Kidney epithelial cell (primary cell): ENCODE results near the gene CPSF4L. TPM values are rescaled to one million over a fixed set of nuclear protein-coding genes. Genes with fewer than 3 reads are reported as not detected.

Source experiments
- DNase-seq: peaks from one replicate; pipeline ENCODE4 v3.0.0-alpha.2; 2010; ENCODE audit warnings: low read depth
- H3K27me3 ChIP-seq: 2 replicates; pipeline ENCODE4 v1.6.0; 2011; ENCODE audit warnings: low read length; ENCODE audit not compliant: control insufficient read depth, insufficient read depth
- H3K36me3 ChIP-seq: 2 replicates; pipeline ENCODE4 v1.5.1; 2011; ENCODE audit warnings: low read length; ENCODE audit not compliant: control insufficient read depth, insufficient read depth
- H3K4me3 ChIP-seq: 2 replicates; pipeline ENCODE4 v1.5.1; 2011; ENCODE audit warnings: low read depth, mild to moderate bottlenecking, control low read depth, low read length
- total RNA-seq: library from RNA; depleted of rRNA; stranded (reverse); fragments of >200 nt; gene quantifications from 2 replicates; pipeline ENCODE4 v1.2.3, GENCODE V29; 2015
- TF ChIP-seq, protein P1 (sequence below): IDR thresholded peaks from 2 replicates; pipeline ENCODE4 v1.5.1; 2011; ENCODE audit warnings: mild to moderate bottlenecking, moderate library complexity, low read length, control low read depth, inconsistent platforms; ENCODE audit not compliant: insufficient read depth, poor library complexity, severe bottlenecking

The CPSF4L gene
- total RNA-seq, 1 donor from 2014 or later, result not detected

DNA sequence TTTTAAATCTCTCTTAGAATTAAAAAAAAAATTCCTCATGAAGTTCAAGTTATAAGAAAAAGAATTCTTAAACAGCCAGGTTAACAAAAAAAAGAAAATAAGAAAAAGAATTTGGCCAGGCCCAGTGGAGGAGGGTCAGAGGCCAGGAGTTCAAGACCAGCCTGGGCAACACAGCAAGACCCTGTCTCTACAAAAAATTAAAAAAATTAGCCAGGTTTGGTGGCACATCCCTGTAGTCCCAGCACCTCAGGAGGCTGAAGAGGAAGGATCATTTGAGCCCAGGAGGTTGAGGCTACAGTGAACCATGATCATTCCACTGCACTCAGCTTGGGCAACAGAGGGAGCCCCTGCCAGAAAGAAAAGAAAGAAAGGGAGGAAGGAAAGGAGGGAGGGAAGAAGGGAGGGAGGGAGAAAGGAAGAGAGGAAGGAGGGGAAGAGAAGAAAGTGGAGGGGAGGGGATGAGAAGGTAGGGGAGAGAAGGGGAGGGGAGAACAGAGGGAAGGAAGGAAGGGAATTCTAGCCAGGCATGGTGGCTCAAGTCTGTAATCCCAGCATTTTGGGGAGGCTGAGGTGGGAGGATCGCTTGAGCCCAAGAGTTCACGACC is 38.0 kb downstream of the CPSF4L start:
- Histone ChIP-seq H3K27me3 (no peaks in the 10 kb centered on the region), H3K4me3 (no peak overlapping the region), H3K36me3 (no peaks in the 10 kb centered on the region)
- TF ChIP-seq, protein P1, sequence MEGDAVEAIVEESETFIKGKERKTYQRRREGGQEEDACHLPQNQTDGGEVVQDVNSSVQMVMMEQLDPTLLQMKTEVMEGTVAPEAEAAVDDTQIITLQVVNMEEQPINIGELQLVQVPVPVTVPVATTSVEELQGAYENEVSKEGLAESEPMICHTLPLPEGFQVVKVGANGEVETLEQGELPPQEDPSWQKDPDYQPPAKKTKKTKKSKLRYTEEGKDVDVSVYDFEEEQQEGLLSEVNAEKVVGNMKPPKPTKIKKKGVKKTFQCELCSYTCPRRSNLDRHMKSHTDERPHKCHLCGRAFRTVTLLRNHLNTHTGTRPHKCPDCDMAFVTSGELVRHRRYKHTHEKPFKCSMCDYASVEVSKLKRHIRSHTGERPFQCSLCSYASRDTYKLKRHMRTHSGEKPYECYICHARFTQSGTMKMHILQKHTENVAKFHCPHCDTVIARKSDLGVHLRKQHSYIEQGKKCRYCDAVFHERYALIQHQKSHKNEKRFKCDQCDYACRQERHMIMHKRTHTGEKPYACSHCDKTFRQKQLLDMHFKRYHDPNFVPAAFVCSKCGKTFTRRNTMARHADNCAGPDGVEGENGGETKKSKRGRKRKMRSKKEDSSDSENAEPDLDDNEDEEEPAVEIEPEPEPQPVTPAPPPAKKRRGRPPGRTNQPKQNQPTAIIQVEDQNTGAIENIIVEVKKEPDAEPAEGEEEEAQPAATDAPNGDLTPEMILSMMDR, result no peak
- no peak for DNase-seq

DNA sequence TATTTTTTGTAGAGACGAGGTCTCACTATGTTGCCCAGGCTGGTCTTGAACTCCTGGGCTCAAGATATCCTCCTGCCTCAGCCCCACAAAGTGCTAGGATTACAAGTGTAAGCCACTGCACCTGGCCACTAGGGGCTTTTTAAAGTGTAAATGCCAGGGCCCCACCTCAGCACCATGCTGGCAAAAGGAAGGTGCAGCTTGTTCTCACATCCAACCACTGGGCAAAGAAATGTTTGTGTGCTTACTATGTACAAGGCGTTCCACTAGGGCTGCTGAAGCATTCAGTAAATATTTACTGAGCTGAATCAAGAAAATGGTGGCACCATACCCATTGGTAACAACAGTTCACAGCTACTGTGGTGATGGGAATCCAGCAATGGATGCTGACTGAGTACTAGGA is 46.2 kb downstream of the CPSF4L start:
- no peak for DNase-seq
- TF ChIP-seq, protein P1, result no peak
- H3K4me3 ChIP-seq, result no peak overlapping the region
- H3K36me3 ChIP-seq, result no peaks in the 10 kb centered on the region
- H3K27me3 ChIP-seq, result no peaks in the 10 kb centered on the region

DNA sequence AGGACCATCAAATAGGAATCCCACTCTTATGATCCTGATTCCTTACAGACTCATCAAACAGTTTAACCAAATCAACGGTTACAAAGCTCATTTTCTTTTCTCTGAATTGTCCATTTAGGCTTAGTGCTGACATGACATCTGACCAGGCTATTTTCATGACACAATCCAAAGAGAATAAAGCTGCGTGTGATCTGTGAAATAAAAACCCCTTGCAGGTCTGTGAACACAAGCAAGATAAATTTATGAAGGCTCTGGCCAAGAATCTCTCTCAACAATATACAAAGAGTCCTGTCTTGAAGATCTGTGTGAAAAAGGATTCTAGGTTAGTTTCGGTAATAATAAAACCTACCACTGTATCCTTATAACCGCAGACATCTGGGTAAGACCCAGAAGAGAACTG is 46.8 kb downstream of the CPSF4L start:
- no peak for DNase-seq
- Histone ChIP-seq H3K4me3 (no peak overlapping the region), H3K36me3 (no peaks in the 10 kb centered on the region), H3K27me3 (no peaks in the 10 kb centered on the region)
- TF ChIP-seq, protein P1, result no peak

DNA sequence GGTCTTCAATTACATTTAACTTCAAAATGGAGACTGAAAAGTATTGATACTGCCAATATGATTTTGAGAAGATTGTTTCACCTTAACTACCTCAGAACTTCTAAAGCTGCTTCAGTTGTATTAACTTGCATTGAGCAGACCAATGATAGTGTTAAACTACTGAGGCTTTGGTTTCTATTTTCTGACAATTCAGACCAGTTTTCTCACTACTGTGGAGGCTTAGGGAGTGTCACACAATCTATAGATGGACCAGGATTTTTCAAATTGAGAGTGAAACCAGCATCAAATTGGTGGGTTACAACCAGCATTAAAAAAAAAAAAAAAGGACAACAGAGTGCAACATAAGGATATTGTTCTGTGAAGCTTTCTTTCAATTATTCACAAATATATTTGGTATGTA is 47.7 kb downstream of the CPSF4L start:
- H3K36me3 ChIP-seq, result no peaks in the 10 kb centered on the region
- no peak overlapping the region for H3K4me3 ChIP-seq
- TF ChIP-seq, protein P1, result no peak
- DNase-seq, result no peak
- H3K27me3 ChIP-seq, result no peaks in the 10 kb centered on the region

DNA sequence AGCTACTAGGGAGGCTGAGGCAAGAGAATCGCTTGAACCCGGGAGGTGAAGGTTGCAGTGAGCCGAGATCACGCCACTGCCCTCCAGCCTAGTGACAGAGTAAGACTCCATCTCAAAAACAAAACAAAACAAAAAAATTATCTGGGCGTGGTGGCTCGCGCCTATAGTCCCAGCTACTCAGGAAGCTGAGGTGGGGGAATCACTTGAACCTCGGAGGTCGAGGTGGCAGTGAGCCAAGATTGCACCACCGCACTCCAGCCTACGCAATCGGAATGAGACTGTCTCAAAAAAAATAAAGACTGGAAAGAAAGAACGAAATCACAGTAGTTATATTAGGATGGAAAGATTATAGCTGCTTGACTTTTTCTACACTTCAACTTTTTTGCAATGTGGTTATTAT is 49.9 kb downstream of the CPSF4L start:
- TF ChIP-seq, protein P1, result no peak
- peaks cover 3% of the 10 kb centered on the region for H3K36me3 ChIP-seq
- H3K27me3 ChIP-seq, result no peaks in the 10 kb centered on the region
- DNase-seq, result no peak
- no peak overlapping the region for H3K4me3 ChIP-seq

DNA sequence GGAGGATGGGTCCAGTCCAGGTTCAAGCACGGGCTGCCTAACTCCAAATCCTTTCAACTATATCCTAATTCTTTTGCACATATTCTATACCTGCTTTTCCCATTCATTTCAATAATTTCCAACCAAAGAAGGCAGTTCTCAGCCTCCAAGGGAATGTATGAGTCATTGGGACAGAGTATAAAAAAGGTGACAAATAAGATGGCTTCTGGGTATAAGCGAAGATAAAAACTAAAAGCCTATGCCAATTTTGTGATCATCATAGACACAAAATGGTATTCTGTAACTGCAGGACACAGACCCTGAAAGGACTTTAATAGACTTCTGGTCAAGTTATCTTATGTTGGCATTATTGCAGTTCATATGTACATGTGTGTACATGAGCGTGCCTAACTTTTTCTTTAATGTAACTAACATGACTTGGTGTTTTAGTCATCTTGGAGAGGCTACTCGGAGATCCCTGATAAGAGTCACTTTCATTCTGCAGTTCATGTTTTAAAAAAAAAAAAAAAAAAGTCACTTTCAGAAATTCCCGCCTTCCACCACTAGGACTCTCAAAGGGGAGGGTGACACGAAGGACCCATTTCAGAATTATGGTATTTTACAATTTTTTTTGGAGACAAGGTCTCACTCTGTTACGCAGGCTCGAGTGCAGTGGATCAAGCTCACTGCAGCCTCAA is 51.5 kb downstream of the CPSF4L start:
- H3K27me3 ChIP-seq, result no peaks in the 10 kb centered on the region
- peaks cover 3% of the 10 kb centered on the region for H3K36me3 ChIP-seq
- H3K4me3 ChIP-seq, result no peak overlapping the region
- no peak for DNase-seq
- TF ChIP-seq, protein P1, result peak; percentile 31
